Keratinocyte (primary cell): ENCODE data around the gene SLC4A2. TPM values are rescaled to one million over a fixed set of nuclear protein-coding genes. Genes with fewer than 3 reads are reported as not detected.

Source experiments
- DNase-seq: peaks from one replicate; pipeline ENCODE4 v3.0.0-alpha.2; 2011; ENCODE audit warnings: low read depth, missing footprints, low spot score
- FAIRE-seq: peaks from 2 replicates; lab custom pipeline; 2011; peaks lifted over from hg19 to GRCh38; lab: Jason Lieb, UNC
- H2AFZ ChIP-seq: 2 replicates; pipeline ENCODE4 v1.6.0; 2012; ENCODE audit warnings: low read length, control low read depth, inconsistent platforms; ENCODE audit not compliant: control insufficient read depth
- H3K27ac ChIP-seq: 2 replicates; pipeline ENCODE4 v1.5.1; 2011; ENCODE audit warnings: low read length; ENCODE audit not compliant: control insufficient read depth, insufficient read depth
- H3K27me3 ChIP-seq: 3 replicates; pipeline ENCODE4 v1.6.0; 2011; ENCODE audit warnings: low read length; ENCODE audit not compliant: control insufficient read depth, insufficient read depth; ENCODE audit errors: extremely low read depth
- H3K36me3 ChIP-seq, 2 experiments: 2 replicates in 1 of 2; 3 replicates in 1 of 2; pipeline ENCODE4 v1.5.1; 2011; ENCODE audit warnings: low read length in 2 of 2, mild to moderate bottlenecking in 1 of 2; ENCODE audit not compliant: control insufficient read depth in 2 of 2, insufficient read depth in 2 of 2; ENCODE audit errors: extremely low read depth in 1 of 2
- H3K4me1 ChIP-seq: 3 replicates; pipeline ENCODE4 v1.5.1; 2011; ENCODE audit warnings: low read length; ENCODE audit not compliant: control insufficient read depth, insufficient read depth; ENCODE audit errors: extremely low read depth
- H3K4me2 ChIP-seq: 3 replicates; pipeline ENCODE4 v1.6.0; 2011; ENCODE audit warnings: low read depth, low read length; ENCODE audit not compliant: control insufficient read depth, insufficient read depth; ENCODE audit errors: extremely low read depth
- H3K4me3 ChIP-seq, 3 experiments: fragments of 200-600 bp in 1 of 3; sonication (generic) in 1 of 3; 2 replicates in 2 of 3; 3 replicates in 1 of 3; pipeline ENCODE4 v1.5.1; 2011 to 2016; ENCODE audit warnings: low read length in 3 of 3, mild to moderate bottlenecking in 3 of 3, control low read depth in 2 of 3, inconsistent platforms in 1 of 3, low read depth in 1 of 3, mixed read lengths in 1 of 3, mixed run types in 1 of 3, moderate library complexity in 1 of 3; ENCODE audit not compliant: control insufficient read depth in 2 of 3, insufficient read depth in 2 of 3; ENCODE audit errors: extremely low read depth in 1 of 3
- H3K79me2 ChIP-seq: 2 replicates; pipeline ENCODE4 v1.6.0; 2012; ENCODE audit warnings: low read length; ENCODE audit not compliant: control insufficient read depth, insufficient read depth
- H3K9ac ChIP-seq: 3 replicates; pipeline ENCODE4 v1.6.0; 2011; ENCODE audit warnings: low read length; ENCODE audit not compliant: control insufficient read depth, insufficient read depth; ENCODE audit errors: extremely low read depth
- H3K9me1 ChIP-seq: 3 replicates; pipeline ENCODE4 v1.6.0; 2011; ENCODE audit warnings: low read length; ENCODE audit not compliant: control insufficient read depth, insufficient read depth; ENCODE audit errors: extremely low read depth
- H3K9me3 ChIP-seq: 2 replicates; pipeline ENCODE4 v1.5.1; 2012; ENCODE audit warnings: low read depth, low read length; ENCODE audit not compliant: control insufficient read depth
- H4K20me1 ChIP-seq: 3 replicates; pipeline ENCODE4 v1.6.0; 2011; ENCODE audit warnings: low read length; ENCODE audit not compliant: control insufficient read depth, insufficient read depth; ENCODE audit errors: extremely low read depth
- EZH2 ChIP-seq: IDR thresholded peaks from one replicate; pipeline ENCODE4 v1.6.1; 2012; ENCODE audit warnings: inconsistent platforms, mild to moderate bottlenecking, low read length, moderate library complexity
- dilution Hi-C: fragments of 300-500 bp; cut with MboI; formaldehyde crosslinking; loops from one replicate; pipeline ENCODE4 v1.7.0; 2020; ENCODE audit warnings: low sequenced_read_pairs; ENCODE audit not compliant: extremely low pct_ligation_motif_present
- polyA plus RNA-seq, 5 experiments: library from polyadenylated mRNA; depleted of rRNA in 3 of 5; stranded (reverse) in 3 of 5; stranded (forward) in 1 of 5; unstranded in 1 of 5; fragments of >200 nt; gene quantifications; 1 replicate in 1 of 5; 2 replicates in 3 of 5; 3 replicates in 1 of 5; pipeline versions ENCODE4 v1.2.1 to v1.2.3, GENCODE V29; 2011 to 2012; ENCODE audit warnings: missing spikeins in 2 of 5, low read depth in 1 of 5, low replicate concordance in 1 of 5
- TF ChIP-seq, protein P1 (sequence below), 3 experiments: IDR thresholded peaks in 1 of 3; conservative IDR thresholded peaks in 1 of 3; optimal IDR thresholded peaks in 1 of 3; 2 replicates in 2 of 3; 3 replicates in 1 of 3; pipeline versions ENCODE3 to v1.5.1; 2011; ENCODE audit warnings: low read length in 3 of 3, mild to moderate bottlenecking in 3 of 3, moderate library complexity in 2 of 3, control low read depth in 1 of 3, inconsistent platforms in 1 of 3; ENCODE audit not compliant: insufficient read depth in 2 of 3; ENCODE audit errors: extremely low read depth in 1 of 3

The SLC4A2 gene
- polyA plus RNA-seq, 1 donor (not counting 4 experiments of a cell fraction or from before 2014, with no cell fraction given) = 33.8 TPM

GRCh38 chr7:151062399-151063211, 3.2 kb downstream of the SLC4A2 start:
- dilution Hi-C loops = no loop called here
- H3K9me1 ChIP-seq = peaks cover 4% of the 10 kb centered on the region
- peaks cover 32% of the 10 kb centered on the region for H3K4me1 ChIP-seq
- no peak overlapping the region for H3K27ac ChIP-seq
- no peaks in the 10 kb centered on the region for H3K27me3 ChIP-seq
- TF ChIP-seq, protein P1, sequence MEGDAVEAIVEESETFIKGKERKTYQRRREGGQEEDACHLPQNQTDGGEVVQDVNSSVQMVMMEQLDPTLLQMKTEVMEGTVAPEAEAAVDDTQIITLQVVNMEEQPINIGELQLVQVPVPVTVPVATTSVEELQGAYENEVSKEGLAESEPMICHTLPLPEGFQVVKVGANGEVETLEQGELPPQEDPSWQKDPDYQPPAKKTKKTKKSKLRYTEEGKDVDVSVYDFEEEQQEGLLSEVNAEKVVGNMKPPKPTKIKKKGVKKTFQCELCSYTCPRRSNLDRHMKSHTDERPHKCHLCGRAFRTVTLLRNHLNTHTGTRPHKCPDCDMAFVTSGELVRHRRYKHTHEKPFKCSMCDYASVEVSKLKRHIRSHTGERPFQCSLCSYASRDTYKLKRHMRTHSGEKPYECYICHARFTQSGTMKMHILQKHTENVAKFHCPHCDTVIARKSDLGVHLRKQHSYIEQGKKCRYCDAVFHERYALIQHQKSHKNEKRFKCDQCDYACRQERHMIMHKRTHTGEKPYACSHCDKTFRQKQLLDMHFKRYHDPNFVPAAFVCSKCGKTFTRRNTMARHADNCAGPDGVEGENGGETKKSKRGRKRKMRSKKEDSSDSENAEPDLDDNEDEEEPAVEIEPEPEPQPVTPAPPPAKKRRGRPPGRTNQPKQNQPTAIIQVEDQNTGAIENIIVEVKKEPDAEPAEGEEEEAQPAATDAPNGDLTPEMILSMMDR (optimal IDR thresholded peaks at IDR 0.05 in 1 of 3, IDR thresholded peaks at IDR 0.05 in 1 of 3, conservative IDR thresholded peaks at IDR 0.05 in 1 of 3; ENCODE audit: extremely low read depth in 1 of 3, insufficient read depth in 2 of 3, low read length in 3 of 3) = no peak
- TF ChIP-seq EZH2 = no peak
- peaks cover 35% of the 10 kb centered on the region for H3K79me2 ChIP-seq
- peak overlapping the region; percentile 27 to 48 (median 38) for H3K4me3 ChIP-seq
- H3K4me2 ChIP-seq = peak overlapping the region; percentile 69
- H3K9me3 ChIP-seq = no peaks in the 10 kb centered on the region
- H4K20me1 ChIP-seq = no peaks in the 10 kb centered on the region
- FAIRE-seq = no peak
- H2AFZ ChIP-seq = no peak overlapping the region
- DNase-seq = no peak
- peak overlapping the region; percentile 28 for H3K9ac ChIP-seq
- H3K36me3 ChIP-seq = peaks cover 17 to 22% of the 10 kb centered on the region in 2 experiments

- dilution Hi-C loops = no loop called here
- no peak overlapping the region for H3K4me3 ChIP-seq
Measured at GRCh38 chr7:151063212-151063561, 3.8 kb downstream of the SLC4A2 start.

More at GRCh38 chr7:151063212-151063561, 3.8 kb downstream of the SLC4A2 start:
- DNase-seq (no peak), FAIRE-seq (no peak)
- Histone ChIP-seq H4K20me1 (peaks cover under 1% of the 10 kb centered on the region), H3K79me2 (peaks cover 35% of the 10 kb centered on the region), H3K4me2 (no peak overlapping the region), H3K9me1 (peaks cover 4% of the 10 kb centered on the region), H3K27me3 (no peaks in the 10 kb centered on the region), H3K9ac (no peak overlapping the region), H3K36me3 (peaks cover 22 to 23% of the 10 kb centered on the region in 2 experiments), H3K9me3 (no peaks in the 10 kb centered on the region), H3K27ac (peak overlapping the region; percentile 14), H3K4me1 (peaks cover 32% of the 10 kb centered on the region), H2AFZ (no peak overlapping the region)
- TF ChIP-seq EZH2 = no peak
- TF ChIP-seq, protein P1 (optimal IDR thresholded peaks at IDR 0.05 in 1 of 3, IDR thresholded peaks at IDR 0.05 in 1 of 3, conservative IDR thresholded peaks at IDR 0.05 in 1 of 3; ENCODE audit: extremely low read depth in 1 of 3, insufficient read depth in 2 of 3, low read length in 3 of 3) = no peak
